Measurements from ENCODE around the gene PTPN5.

DNA sequence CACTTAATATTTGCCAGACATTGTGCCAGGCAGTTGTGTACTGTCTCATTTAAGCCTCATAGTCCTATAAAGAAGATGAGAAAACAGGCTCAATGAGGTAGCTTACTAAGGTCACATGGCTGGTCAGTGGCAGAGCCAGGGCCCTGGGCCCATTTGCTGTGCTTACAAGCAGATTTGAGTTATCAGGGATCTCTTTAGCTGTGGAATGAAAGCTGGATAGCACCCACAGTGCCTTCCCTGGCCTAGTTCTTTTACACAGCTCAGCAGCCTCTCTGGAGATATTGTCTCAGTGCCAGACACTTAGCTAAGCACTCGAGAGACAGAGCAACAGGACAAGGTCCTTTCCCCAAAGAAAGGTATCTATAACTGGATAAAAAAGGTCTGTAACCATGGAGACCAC is 86.9 kb downstream of the PTPN5 start:
- TF ChIP-seq, protein P1, sequence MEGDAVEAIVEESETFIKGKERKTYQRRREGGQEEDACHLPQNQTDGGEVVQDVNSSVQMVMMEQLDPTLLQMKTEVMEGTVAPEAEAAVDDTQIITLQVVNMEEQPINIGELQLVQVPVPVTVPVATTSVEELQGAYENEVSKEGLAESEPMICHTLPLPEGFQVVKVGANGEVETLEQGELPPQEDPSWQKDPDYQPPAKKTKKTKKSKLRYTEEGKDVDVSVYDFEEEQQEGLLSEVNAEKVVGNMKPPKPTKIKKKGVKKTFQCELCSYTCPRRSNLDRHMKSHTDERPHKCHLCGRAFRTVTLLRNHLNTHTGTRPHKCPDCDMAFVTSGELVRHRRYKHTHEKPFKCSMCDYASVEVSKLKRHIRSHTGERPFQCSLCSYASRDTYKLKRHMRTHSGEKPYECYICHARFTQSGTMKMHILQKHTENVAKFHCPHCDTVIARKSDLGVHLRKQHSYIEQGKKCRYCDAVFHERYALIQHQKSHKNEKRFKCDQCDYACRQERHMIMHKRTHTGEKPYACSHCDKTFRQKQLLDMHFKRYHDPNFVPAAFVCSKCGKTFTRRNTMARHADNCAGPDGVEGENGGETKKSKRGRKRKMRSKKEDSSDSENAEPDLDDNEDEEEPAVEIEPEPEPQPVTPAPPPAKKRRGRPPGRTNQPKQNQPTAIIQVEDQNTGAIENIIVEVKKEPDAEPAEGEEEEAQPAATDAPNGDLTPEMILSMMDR (IDR thresholded peaks at IDR 0.05; ENCODE audit: low read depth, low read length, missing input control): no peak
- TF ChIP-seq, protein P2, sequence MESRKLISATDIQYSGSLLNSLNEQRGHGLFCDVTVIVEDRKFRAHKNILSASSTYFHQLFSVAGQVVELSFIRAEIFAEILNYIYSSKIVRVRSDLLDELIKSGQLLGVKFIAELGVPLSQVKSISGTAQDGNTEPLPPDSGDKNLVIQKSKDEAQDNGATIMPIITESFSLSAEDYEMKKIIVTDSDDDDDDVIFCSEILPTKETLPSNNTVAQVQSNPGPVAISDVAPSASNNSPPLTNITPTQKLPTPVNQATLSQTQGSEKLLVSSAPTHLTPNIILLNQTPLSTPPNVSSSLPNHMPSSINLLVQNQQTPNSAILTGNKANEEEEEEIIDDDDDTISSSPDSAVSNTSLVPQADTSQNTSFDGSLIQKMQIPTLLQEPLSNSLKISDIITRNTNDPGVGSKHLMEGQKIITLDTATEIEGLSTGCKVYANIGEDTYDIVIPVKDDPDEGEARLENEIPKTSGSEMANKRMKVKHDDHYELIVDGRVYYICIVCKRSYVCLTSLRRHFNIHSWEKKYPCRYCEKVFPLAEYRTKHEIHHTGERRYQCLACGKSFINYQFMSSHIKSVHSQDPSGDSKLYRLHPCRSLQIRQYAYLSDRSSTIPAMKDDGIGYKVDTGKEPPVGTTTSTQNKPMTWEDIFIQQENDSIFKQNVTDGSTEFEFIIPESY (IDR thresholded peaks at IDR 0.05): no peak
- TF ChIP-seq, protein P3, sequence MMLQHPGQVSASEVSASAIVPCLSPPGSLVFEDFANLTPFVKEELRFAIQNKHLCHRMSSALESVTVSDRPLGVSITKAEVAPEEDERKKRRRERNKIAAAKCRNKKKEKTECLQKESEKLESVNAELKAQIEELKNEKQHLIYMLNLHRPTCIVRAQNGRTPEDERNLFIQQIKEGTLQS (IDR thresholded peaks at IDR 0.05): no peak
- TF ChIP-seq TAF1 (conservative IDR thresholded peaks at IDR 0.05): no peak
- TF ChIP-seq SP1 (IDR thresholded peaks at IDR 0.05): no peak
- no peak for TF ChIP-seq RAD21 (IDR thresholded peaks at IDR 0.05)
- no peak for TF ChIP-seq EGR1 (IDR thresholded peaks at IDR 0.05; ENCODE audit: low read depth in 2 of 2)
- no peak for TF ChIP-seq NR2F2 (IDR thresholded peaks at IDR 0.05)
- no peak for TF ChIP-seq JUND (IDR thresholded peaks at IDR 0.05)
- TF ChIP-seq YY1 (IDR thresholded peaks at IDR 0.05): no peak
- TF ChIP-seq, protein P4, sequence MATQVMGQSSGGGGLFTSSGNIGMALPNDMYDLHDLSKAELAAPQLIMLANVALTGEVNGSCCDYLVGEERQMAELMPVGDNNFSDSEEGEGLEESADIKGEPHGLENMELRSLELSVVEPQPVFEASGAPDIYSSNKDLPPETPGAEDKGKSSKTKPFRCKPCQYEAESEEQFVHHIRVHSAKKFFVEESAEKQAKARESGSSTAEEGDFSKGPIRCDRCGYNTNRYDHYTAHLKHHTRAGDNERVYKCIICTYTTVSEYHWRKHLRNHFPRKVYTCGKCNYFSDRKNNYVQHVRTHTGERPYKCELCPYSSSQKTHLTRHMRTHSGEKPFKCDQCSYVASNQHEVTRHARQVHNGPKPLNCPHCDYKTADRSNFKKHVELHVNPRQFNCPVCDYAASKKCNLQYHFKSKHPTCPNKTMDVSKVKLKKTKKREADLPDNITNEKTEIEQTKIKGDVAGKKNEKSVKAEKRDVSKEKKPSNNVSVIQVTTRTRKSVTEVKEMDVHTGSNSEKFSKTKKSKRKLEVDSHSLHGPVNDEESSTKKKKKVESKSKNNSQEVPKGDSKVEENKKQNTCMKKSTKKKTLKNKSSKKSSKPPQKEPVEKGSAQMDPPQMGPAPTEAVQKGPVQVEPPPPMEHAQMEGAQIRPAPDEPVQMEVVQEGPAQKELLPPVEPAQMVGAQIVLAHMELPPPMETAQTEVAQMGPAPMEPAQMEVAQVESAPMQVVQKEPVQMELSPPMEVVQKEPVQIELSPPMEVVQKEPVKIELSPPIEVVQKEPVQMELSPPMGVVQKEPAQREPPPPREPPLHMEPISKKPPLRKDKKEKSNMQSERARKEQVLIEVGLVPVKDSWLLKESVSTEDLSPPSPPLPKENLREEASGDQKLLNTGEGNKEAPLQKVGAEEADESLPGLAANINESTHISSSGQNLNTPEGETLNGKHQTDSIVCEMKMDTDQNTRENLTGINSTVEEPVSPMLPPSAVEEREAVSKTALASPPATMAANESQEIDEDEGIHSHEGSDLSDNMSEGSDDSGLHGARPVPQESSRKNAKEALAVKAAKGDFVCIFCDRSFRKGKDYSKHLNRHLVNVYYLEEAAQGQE (IDR thresholded peaks at IDR 0.05): no peak
